Sigmoid colon (tissue), 7 donors: ENCODE data around the gene GBGT1. TPM values are rescaled to one million over a fixed set of nuclear protein-coding genes. Genes with fewer than 3 reads are reported as not detected.

Experiments used
- DNase-seq: peaks from one replicate; pipeline ENCODE4 v3.0.0-alpha.2; 2019
- H3K27ac ChIP-seq, 4 donors: fragments of 200-600 bp; sonication (generic); one replicate each; pipeline ENCODE4 v1.5.1; 2016 to 2019; ENCODE audit warnings: mild to moderate bottlenecking in 1 of 4
- H3K27me3 ChIP-seq, 3 donors: fragments of 200-600 bp; sonication (generic); one replicate each; pipeline ENCODE4 v1.5.1; 2019; ENCODE audit warnings: mild to moderate bottlenecking in 1 of 3
- H3K36me3 ChIP-seq, 4 donors: fragments of 200-600 bp; sonication (generic); one replicate each; pipeline ENCODE4 v1.5.1; 2016 to 2019
- H3K4me1 ChIP-seq, 4 donors: fragments of 200-600 bp; sonication (generic); one replicate each; pipeline ENCODE4 v1.5.1; 2017 to 2019
- H3K4me3 ChIP-seq, 4 donors: fragments of 200-600 bp; sonication (generic); one replicate each; pipeline ENCODE4 v1.5.1; 2017 to 2019; ENCODE audit warnings: mild to moderate bottlenecking in 2 of 4, moderate library complexity in 1 of 4
- H3K9me3 ChIP-seq, 4 donors: fragments of 200-600 bp in 3 of 4; sonication (generic) in 3 of 4; one replicate each; pipeline versions ENCODE4 v1.5.1 to v1.6.1; 2013 to 2019
- CTCF ChIP-seq, 4 experiments: fragments of 450-650 bp in 3 of 4; fragments of 200-600 bp in 1 of 4; IDR thresholded peaks; one replicate each; pipeline ENCODE4 v1.5.1; 2016 to 2019; ENCODE audit warnings: antibody characterized with exemption in 4 of 4, mild to moderate bottlenecking in 3 of 4, moderate library complexity in 2 of 4
- EP300 ChIP-seq, 4 donors: sonication (generic); formaldehyde crosslinking; IDR thresholded peaks; one replicate each; pipeline ENCODE4 v1.6.1; 2017; ENCODE audit warnings: antibody characterized with exemption in 4 of 4
- POLR2A ChIP-seq, 2 donors: fragments of 450-650 bp; IDR thresholded peaks; one replicate each; pipeline ENCODE4 v1.6.1; 2016; ENCODE audit warnings: antibody characterized with exemption in 2 of 2, mild to moderate bottlenecking in 2 of 2, moderate library complexity in 2 of 2
- POLR2AphosphoS5 ChIP-seq, 4 donors: sonication (generic); formaldehyde crosslinking; IDR thresholded peaks; one replicate each; pipeline ENCODE4 v1.6.1; 2017; ENCODE audit warnings: antibody characterized with exemption in 4 of 4
- WGBS, 2 donors: extraction: QIAGEN DNeasy Blood & Tissue Kit; methylation state at CpG; one replicate each; pipeline ENCODE4 v1.1.7; 2013; 5-methylcytosine and 5-hydroxymethylcytosine counted together
- intact Hi-C: fragments of 100-400 bp; cut with DNase I; formaldehyde crosslinking; loops from one replicate; pipeline ENCODE4 v1.15.1; 2023
- polyA plus RNA-seq, 3 donors: library from polyadenylated mRNA; stranded (reverse); fragments of 200-250 nt; gene quantifications; one replicate each; pipeline ENCODE4 v1.2.3, GENCODE V29; 2013
- total RNA-seq, 4 donors: library from RNA; depleted of rRNA; stranded (reverse); fragments of >200 nt; gene quantifications; one replicate each; pipeline ENCODE4 v1.1.0, GENCODE V29; 2016
- donor health status: healthy with polysubstance abuse.
- donor health status: Bipolar disorder and iron deficiency.
- donor health status: healthy.

The GBGT1 gene
- total and polyA plus RNA-seq, 7 donors: 4.2 to 31.1 (median 9.9) TPM

GRCh38 chr9:133115604-133116345 is 47.9 kb downstream of the GBGT1 start:
- Histone ChIP-seq H3K9me3 (no peaks in the 10 kb centered on the region), H3K27ac (peak overlapping the region; percentile 72 to 94 (median 82)), H3K27me3 (no peaks in the 10 kb centered on the region), H3K36me3 (peaks cover 0 to 13% (median 4%) of the 10 kb centered on the region in 4 donors), H3K4me1 (peaks cover 0 to 90% (median 86%) of the 10 kb centered on the region in 4 donors), H3K4me3 (no peak overlapping the region)
- peak; percentile 70 for DNase-seq
- 83 to 87% methylated on average over 32 of the region's 32 CpGs for WGBS, 2 donors
- TF ChIP-seq CTCF (IDR thresholded peaks at IDR 0.05) (no peak), POLR2A (IDR thresholded peaks at IDR 0.05) (no peak), EP300 (IDR thresholded peaks at IDR 0.05) (no peak), POLR2AphosphoS5 (IDR thresholded peaks at IDR 0.05) (no peak)
- intact Hi-C loops: no loop called here

GRCh38 chr9:133114886-133115603 is 48.7 kb downstream of the GBGT1 start:
- 83 to 86% methylated on average over 19 of the region's 19 CpGs for WGBS, 2 donors
- H3K9me3 ChIP-seq: no peaks in the 10 kb centered on the region
- intact Hi-C loops: no loop called here
- peak; percentile 71 for DNase-seq
- no peaks in the 10 kb centered on the region for H3K27me3 ChIP-seq
- H3K36me3 ChIP-seq: peaks cover under 1 to 20% (median 8%) of the 10 kb centered on the region in 4 donors
- peak overlapping the region; percentile 72 to 94 (median 82) for H3K27ac ChIP-seq
- H3K4me3 ChIP-seq: no peak overlapping the region
- H3K4me1 ChIP-seq: peaks cover 0 to 82% (median 80%) of the 10 kb centered on the region in 4 donors
- TF ChIP-seq CTCF (IDR thresholded peaks at IDR 0.05) (no peak), POLR2AphosphoS5 (IDR thresholded peaks at IDR 0.05) (no peak), POLR2A (IDR thresholded peaks at IDR 0.05) (no peak), EP300 (IDR thresholded peaks at IDR 0.05) (no peak)

DNA sequence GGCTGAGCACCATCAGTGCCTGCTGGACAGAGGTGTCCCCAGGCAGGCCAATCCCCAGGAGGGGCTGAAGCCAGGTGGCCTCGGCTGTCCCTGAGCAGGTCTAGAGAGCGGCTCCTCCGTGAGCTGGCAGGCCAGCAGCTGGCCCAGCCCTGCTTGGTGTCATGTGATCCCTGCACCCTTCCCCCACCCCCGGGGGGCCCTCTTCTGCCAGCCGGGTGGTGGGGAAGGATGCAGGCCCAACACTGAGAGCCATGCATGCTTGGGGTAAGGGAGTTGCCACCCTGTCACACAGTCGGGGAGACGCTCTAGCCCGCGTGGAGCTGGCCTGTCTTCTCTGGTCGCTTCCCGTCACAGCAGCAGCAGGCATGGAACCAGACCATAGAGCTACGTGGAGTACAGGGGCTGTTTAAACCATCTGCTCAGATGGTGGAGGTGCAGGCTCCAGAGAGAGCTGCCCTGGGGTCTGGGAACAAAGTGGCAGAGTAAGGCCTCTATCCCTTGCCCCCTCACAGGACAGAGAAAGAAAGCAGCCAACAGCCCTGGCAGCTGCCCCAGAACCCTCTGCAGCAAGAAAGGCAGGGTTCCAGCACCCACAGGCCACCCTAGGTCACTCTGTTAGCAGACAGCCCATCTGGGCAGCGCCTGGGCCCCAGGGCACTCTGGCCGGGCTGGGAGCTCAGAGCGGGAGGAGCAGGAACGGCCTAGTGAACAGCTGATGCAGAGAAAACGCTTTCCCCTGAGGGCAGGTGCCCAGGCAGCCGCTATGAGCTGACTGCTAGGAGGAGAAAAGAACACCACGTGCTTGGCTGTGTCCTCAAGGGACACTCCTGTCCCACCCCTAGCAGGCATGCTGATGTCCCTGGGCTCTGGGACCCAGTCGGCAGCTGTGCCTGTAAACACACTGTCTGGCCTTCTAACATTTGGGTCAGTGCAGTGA is 49.5 kb downstream of the GBGT1 start:
- peak overlapping the region; percentile 72 to 94 (median 82) for H3K27ac ChIP-seq
- intact Hi-C loops: no loop called here
- TF ChIP-seq EP300 (IDR thresholded peaks at IDR 0.05) (no peak), POLR2AphosphoS5 (IDR thresholded peaks at IDR 0.05) (peak in 1 of 4 donors; percentile 19)
- no peaks in the 10 kb centered on the region for H3K9me3 ChIP-seq
- H3K36me3 ChIP-seq: peaks cover 9 to 28% (median 16%) of the 10 kb centered on the region in 4 donors
- peak overlapping the region in 1 of 4 donors; percentile 27 for H3K4me3 ChIP-seq
- peak; percentile 80 for DNase-seq
- WGBS, 2 donors: 47 to 67% methylated on average over 20 of the region's 20 CpGs
- peaks cover 0 to 74% (median 72%) of the 10 kb centered on the region in 4 donors for H3K4me1 ChIP-seq
- H3K27me3 ChIP-seq: no peaks in the 10 kb centered on the region

DNA sequence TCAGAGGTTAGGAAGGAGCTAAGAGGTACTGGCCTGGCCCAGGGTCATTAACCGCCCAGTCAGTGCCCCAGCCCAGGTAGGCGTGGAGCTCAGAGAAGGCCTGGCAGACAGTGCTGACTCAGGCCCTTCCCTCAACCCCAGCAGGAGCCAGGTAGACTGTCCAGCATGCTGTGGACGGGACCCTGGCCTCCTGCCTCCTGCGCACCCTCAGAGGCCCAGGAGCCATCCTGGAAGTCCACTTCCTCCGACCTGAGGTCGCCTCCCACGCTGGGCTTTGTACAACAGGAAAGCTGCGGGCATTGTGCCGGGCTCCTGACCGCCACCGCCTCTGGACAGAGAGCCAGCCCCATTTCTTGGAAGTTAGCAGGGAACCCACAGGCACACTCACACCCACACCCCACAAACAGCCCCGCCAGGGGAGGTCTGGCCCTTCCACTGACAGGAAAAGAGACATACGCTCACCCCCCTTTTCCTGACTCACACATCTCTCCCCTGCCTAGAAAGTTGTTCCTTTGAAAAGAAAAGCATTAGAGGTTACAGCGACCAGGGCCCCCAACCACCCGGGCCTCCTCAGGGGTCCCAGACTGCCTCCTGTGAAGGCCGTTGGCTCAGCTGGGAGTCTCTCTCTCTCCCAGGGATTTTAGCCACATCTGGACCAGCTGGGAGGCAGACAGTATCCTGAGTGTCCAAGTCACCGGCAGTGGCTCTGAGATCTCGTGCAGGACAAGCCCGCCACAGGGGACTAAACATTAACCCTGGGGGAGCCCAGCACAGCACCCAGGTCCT is 50.4 kb downstream of the GBGT1 start:
- peaks cover 0 to 65% (median 63%) of the 10 kb centered on the region in 4 donors for H3K4me1 ChIP-seq
- WGBS, 2 donors: 61 to 82% methylated on average over 19 of the region's 19 CpGs

More for the DNA sequence above, 50.4 kb downstream of the GBGT1 start:
- peak overlapping the region in 1 of 4 donors; percentile 27 for H3K4me3 ChIP-seq
- DNase-seq: peak; percentile 78
- peaks cover 11 to 37% (median 23%) of the 10 kb centered on the region in 4 donors for H3K36me3 ChIP-seq
- H3K27ac ChIP-seq: peak overlapping the region; percentile 72 to 94 (median 82)
- intact Hi-C loops: no loop called here
- no peak for TF ChIP-seq CTCF (IDR thresholded peaks at IDR 0.05)
- peak in 1 of 4 donors; percentile 28 for TF ChIP-seq POLR2AphosphoS5 (IDR thresholded peaks at IDR 0.05)
- TF ChIP-seq POLR2A (IDR thresholded peaks at IDR 0.05): no peak
- TF ChIP-seq EP300 (IDR thresholded peaks at IDR 0.05): no peak
- H3K9me3 ChIP-seq: no peaks in the 10 kb centered on the region
- no peaks in the 10 kb centered on the region for H3K27me3 ChIP-seq
